ENCODE data around the gene RASSF1.

RASSF1 gene

GRCh38 chr3:50340448-50341329 lies at the start of gene RASSF1:
Gene RASSF1, minus strand, starts transcription at chr3:50340836. Its CDS starts 31 bp downstream, at chr3:50340805.
- DNase-seq: peak; percentile 64

GRCh38 chr3:50389414-50389767 lies 48.8 kb upstream of the RASSF1 start:
- DNase-seq: no peak

GRCh38 chr3:50388720-50389413 lies 48.2 kb upstream of the RASSF1 start:
- no peak for DNase-seq

- DNase-seq: no peak
These were observed 47.5 kb upstream of the RASSF1 start for GRCh38 chr3:50388016-50388719.

- no peak for DNase-seq
These were observed 45.1 kb upstream of the RASSF1 start for GRCh38 chr3:50385754-50386153.

- DNase-seq: no peak
These were observed 43.1 kb upstream of the RASSF1 start for GRCh38 chr3:50383750-50384149.

- DNase-seq: no peak
These were observed 42.1 kb upstream of the RASSF1 start for GRCh38 chr3:50382722-50383121.

- no peak for DNase-seq
These were observed 40.7 kb upstream of the RASSF1 start for GRCh38 chr3:50381383-50381782.

GRCh38 chr3:50380405-50381085 lies 39.9 kb upstream of the RASSF1 start:
- no peak for DNase-seq

- DNase-seq: no peak
These were observed 38.1 kb upstream of the RASSF1 start for GRCh38 chr3:50378757-50379156.

- no peak for DNase-seq
These were observed 37.4 kb upstream of the RASSF1 start for GRCh38 chr3:50378024-50378423.

- DNase-seq: no peak
These were observed 34.8 kb upstream of the RASSF1 start for GRCh38 chr3:50375258-50375931.

- no peak for DNase-seq
These were observed 34.0 kb upstream of the RASSF1 start for GRCh38 chr3:50374363-50375257.

GRCh38 chr3:50373146-50374051 lies 32.8 kb upstream of the RASSF1 start:
- DNase-seq: no peak

GRCh38 chr3:50372349-50372748 lies 31.7 kb upstream of the RASSF1 start:
- no peak for DNase-seq

- no peak for DNase-seq
These were observed 30.6 kb upstream of the RASSF1 start for GRCh38 chr3:50371133-50371685.

GRCh38 chr3:50370594-50370993 lies 30.0 kb upstream of the RASSF1 start:
- no peak for DNase-seq

- no peak for DNase-seq
These were observed 28.5 kb upstream of the RASSF1 start for GRCh38 chr3:50369012-50369670.

GRCh38 chr3:50365842-50366220 lies 25.2 kb upstream of the RASSF1 start:
- DNase-seq: no peak

Measured in activated CD4-positive, CD25-positive, alpha-beta regulatory T cell treated with anti-CD3 and anti-CD28 coated beads, Interleukin-2, amount 50 U/mL, for 72 hours (primary cell).